Nephron (organoid): ENCODE data around the gene VSIG10L.
A peak's percentile ranks its signal among the peaks of the same experiment; 100 is the strongest.

Experiments used
- H3K27ac Mint-ChIP-seq, 3 experiments: 2 replicates each; pipeline ENCODE4 v1.8.0; 2020; ENCODE audit warnings: mixed read lengths in 3 of 3, mild to moderate bottlenecking in 2 of 3, moderate library complexity in 1 of 3
- H3K27me3 Mint-ChIP-seq: 2 replicates; pipeline ENCODE4 v1.8.0; 2021; ENCODE audit warnings: low read depth, mild to moderate bottlenecking, moderate library complexity, mixed read lengths
- H3K36me3 Mint-ChIP-seq: 2 replicates; pipeline ENCODE4 v1.8.0; 2020; ENCODE audit warnings: low read depth, mixed read lengths
- H3K4me1 Mint-ChIP-seq: 2 replicates; pipeline ENCODE4 v1.8.0; 2020; ENCODE audit warnings: mixed read lengths
- H3K4me3 Mint-ChIP-seq, 3 experiments: 2 replicates each; pipeline ENCODE4 v1.8.0; 2020; ENCODE audit warnings: mild to moderate bottlenecking in 3 of 3, mixed read lengths in 3 of 3, moderate library complexity in 2 of 3
- H3K9me3 Mint-ChIP-seq: 2 replicates; pipeline ENCODE4 v1.8.0; 2020; ENCODE audit warnings: mixed read lengths
- CTCF ChIP-seq, 3 experiments: fragments of 200-600 bp; sonication (generic); IDR thresholded peaks; one replicate each; pipeline ENCODE4 v1.5.0; 2021; ENCODE audit warnings: antibody characterized with exemption in 3 of 3; ENCODE audit not compliant: unreplicated experiment in 3 of 3

VSIG10L gene

GRCh38 chr19:51295382-51296126 is 46.4 kb downstream of the VSIG10L start:
- Mint-ChIP-seq H3K4me3 (no peak overlapping the region), H3K4me1 (peaks cover 15% of the 10 kb centered on the region), H3K9me3 (no peaks in the 10 kb centered on the region), H3K27ac (no peak overlapping the region), H3K27me3 (peaks cover 24% of the 10 kb centered on the region), H3K36me3 (no peaks in the 10 kb centered on the region)
- no peak for TF ChIP-seq CTCF (IDR thresholded peaks at IDR 0.05; ENCODE audit: unreplicated experiment in 3 of 3)

- no peak overlapping the region for H3K4me3 Mint-ChIP-seq
- no peak overlapping the region for H3K27ac Mint-ChIP-seq
- no peaks in the 10 kb centered on the region for H3K9me3 Mint-ChIP-seq
- TF ChIP-seq CTCF (IDR thresholded peaks at IDR 0.05; ENCODE audit: unreplicated experiment in 3 of 3), result no peak
- H3K36me3 Mint-ChIP-seq, result no peaks in the 10 kb centered on the region
- H3K27me3 Mint-ChIP-seq, result peaks cover 27% of the 10 kb centered on the region
- H3K4me1 Mint-ChIP-seq, result peaks cover 15% of the 10 kb centered on the region
These were observed 47.0 kb downstream of the VSIG10L start for GRCh38 chr19:51294977-51295375.

DNA sequence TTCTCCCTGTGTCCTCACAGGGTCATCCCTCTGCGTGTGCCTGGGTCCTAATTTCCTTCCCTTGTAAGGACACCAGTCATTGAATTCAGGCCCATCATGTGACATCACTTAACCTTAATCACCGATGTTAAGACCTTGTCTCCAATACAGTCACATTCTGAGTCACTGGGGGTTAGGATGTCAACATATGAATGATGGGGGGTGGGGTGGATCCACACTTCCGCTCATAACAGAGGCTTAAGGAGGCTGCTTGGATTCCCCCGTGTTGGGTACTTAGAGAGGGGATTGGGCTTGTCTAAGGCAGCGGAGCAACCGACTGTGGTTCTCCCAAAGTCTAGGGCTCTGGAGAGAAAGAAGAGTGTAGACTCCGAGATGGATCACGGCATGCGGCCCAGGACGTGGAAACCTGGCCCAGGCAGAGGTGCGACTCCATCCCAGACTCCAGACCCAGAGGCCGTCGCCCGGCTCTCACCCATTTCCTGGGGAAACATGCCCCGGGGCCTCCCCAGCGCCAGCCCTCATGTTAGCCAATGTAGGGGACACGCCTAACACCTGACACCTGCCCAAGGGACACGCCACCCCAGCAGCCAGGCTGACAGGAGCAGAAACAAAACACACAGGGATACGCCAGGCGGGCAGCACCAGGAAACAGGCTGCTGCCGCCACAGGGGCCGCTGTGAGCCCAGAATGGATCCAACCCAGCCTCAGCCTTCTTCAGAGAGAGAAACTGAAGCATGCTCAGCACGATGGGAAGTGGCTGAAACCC is 47.5 kb downstream of the VSIG10L start:
- no peak for TF ChIP-seq CTCF (IDR thresholded peaks at IDR 0.05; ENCODE audit: unreplicated experiment in 3 of 3)
- H3K4me1 Mint-ChIP-seq, result peaks cover 15% of the 10 kb centered on the region
- H3K36me3 Mint-ChIP-seq, result no peaks in the 10 kb centered on the region
- H3K9me3 Mint-ChIP-seq, result no peaks in the 10 kb centered on the region
- H3K27ac Mint-ChIP-seq, result no peak overlapping the region
- no peak overlapping the region for H3K4me3 Mint-ChIP-seq
- H3K27me3 Mint-ChIP-seq, result peaks cover 26% of the 10 kb centered on the region

DNA sequence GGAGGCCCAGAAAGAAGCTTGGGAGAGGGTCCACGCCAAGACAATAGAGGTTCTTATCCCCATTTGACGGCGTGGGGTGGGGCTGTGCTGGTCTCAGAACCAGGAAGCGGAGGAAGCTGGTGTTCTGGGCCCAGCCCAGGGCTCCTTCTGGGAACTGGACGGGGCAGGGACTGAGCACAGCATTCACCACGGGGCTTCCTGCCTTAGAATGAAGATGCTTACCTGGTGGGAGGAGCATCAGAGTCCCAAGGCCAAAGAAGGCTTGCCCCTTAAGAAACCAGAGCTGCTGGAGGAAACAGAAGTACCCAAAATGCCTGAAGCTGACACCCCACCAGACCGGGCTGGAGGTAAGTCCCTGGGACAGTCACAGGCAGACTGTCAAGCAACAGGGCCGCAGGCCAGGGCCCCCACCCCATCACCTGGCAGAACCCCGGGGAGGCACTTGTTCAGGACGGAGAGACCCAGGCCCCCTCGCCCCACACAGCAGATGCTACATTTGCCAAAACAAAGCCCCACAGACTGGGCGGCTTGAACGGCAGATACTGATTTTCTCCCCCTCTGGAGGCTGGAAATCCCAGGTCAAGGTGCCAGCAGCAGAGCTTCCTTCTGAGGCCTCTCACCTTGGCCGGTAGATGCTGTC is 48.2 kb downstream of the VSIG10L start:
- Mint-ChIP-seq H3K4me3 (no peak overlapping the region), H3K9me3 (no peaks in the 10 kb centered on the region), H3K4me1 (peaks cover 15% of the 10 kb centered on the region), H3K27ac (no peak overlapping the region), H3K36me3 (no peaks in the 10 kb centered on the region), H3K27me3 (peaks cover 22% of the 10 kb centered on the region)
- TF ChIP-seq CTCF (IDR thresholded peaks at IDR 0.05; ENCODE audit: unreplicated experiment in 3 of 3), result no peak

- no peaks in the 10 kb centered on the region for H3K9me3 Mint-ChIP-seq
- H3K4me1 Mint-ChIP-seq, result peaks cover 15% of the 10 kb centered on the region
- no peak for TF ChIP-seq CTCF (IDR thresholded peaks at IDR 0.05; ENCODE audit: unreplicated experiment in 3 of 3)
- H3K4me3 Mint-ChIP-seq, result peak overlapping the region in 1 of 3 experiments; percentile 40
- H3K27ac Mint-ChIP-seq, result peak overlapping the region in 2 of 3 experiments; percentile 21 to 25
- H3K27me3 Mint-ChIP-seq, result peaks cover 22% of the 10 kb centered on the region
- no peaks in the 10 kb centered on the region for H3K36me3 Mint-ChIP-seq
These were observed 49.0 kb downstream of the VSIG10L start for GRCh38 chr19:51292971-51293370.
